Measurements from ENCODE around the gene MGAT4B. TPM values are rescaled to one million over a fixed set of nuclear protein-coding genes. Genes with fewer than 3 reads are reported as not detected.

MGAT4B gene
- 69.8 to 173 TPM (median 89.1 TPM) in 3 replicates for polyA plus RNA-seq
- polyA plus RNA-seq (2011; ENCODE audit: low read depth), result 177 TPM
- polyA plus RNA-seq (2011; cell fraction: cytosol; rRNA removed), result 126 and 152 TPM in 2 replicates
- 227 and 261 TPM in 2 replicates for polyA plus RNA-seq (2011; cell fraction: nucleus; rRNA removed)
- 106 and 109 TPM in 2 replicates for polyA plus RNA-seq (2012; ENCODE audit: low replicate concordance)
- polyA minus RNA-seq, result 108 to 245 TPM (median 131 TPM) in 3 replicates
- 213 TPM for polyA minus RNA-seq (2011; cell fraction: cytosol; rRNA and poly(A)+ RNA removed)
- 109 and 127 TPM in 2 replicates for polyA minus RNA-seq (2011; cell fraction: nucleus; rRNA and poly(A)+ RNA removed)

- H3K36me3 ChIP-seq (ENCODE audit: control insufficient read depth in 2 of 2, extremely low read depth in 1 of 2, insufficient read depth in 2 of 2, low read length in 2 of 2), result peaks cover 0 to 6% of the 10 kb centered on the region in 2 experiments
- peak within 1 kb of the TSS; percentile 61 for H3K27ac ChIP-seq (ENCODE audit: control insufficient read depth, insufficient read depth, low read length)
- peak within 1 kb of the TSS; percentile 77 to 87 (median 78) for H3K4me3 ChIP-seq (ENCODE audit: control insufficient read depth in 2 of 3, extremely low read depth in 1 of 3, insufficient read depth in 2 of 3, low read depth in 1 of 3, low read length in 3 of 3)
- peak within 1 kb of the TSS; percentile 88 for H3K4me2 ChIP-seq (ENCODE audit: control insufficient read depth, extremely low read depth, insufficient read depth, low read depth, low read length)
- H3K79me2 ChIP-seq (ENCODE audit: control insufficient read depth, insufficient read depth, low read length), result peaks cover 33% of the 10 kb centered on the region
- peak within 1 kb of the TSS; percentile 33 for H2AFZ ChIP-seq (ENCODE audit: control insufficient read depth, low read length)
- no peak for DNase-seq (ENCODE audit: low read depth, low spot score)
- no peaks in the 10 kb centered on the region for H3K9me1 ChIP-seq (ENCODE audit: control insufficient read depth, extremely low read depth, insufficient read depth, low read length)
- H3K9ac ChIP-seq (ENCODE audit: control insufficient read depth, extremely low read depth, insufficient read depth, low read length), result peak within 1 kb of the TSS; percentile 80
- no peak for FAIRE-seq
- TF ChIP-seq EZH2 (IDR thresholded peaks at IDR 0.05; ENCODE audit: low read length), result no peak
- no peak for TF ChIP-seq CTCF (optimal IDR thresholded peaks at IDR 0.05 in 1 of 3, IDR thresholded peaks at IDR 0.05 in 1 of 3, conservative IDR thresholded peaks at IDR 0.05 in 1 of 3; ENCODE audit: extremely low read depth in 1 of 3, insufficient read depth in 2 of 3, low read length in 3 of 3)
- H3K4me1 ChIP-seq (ENCODE audit: control insufficient read depth, extremely low read depth, insufficient read depth, low read length), result peaks cover 20% of the 10 kb centered on the region
- H4K20me1 ChIP-seq (ENCODE audit: control insufficient read depth, extremely low read depth, insufficient read depth, low read length), result peaks cover 6% of the 10 kb centered on the region
- dilution Hi-C loops (cut with MboI; ENCODE audit: extremely low pct_ligation_motif_present, low sequenced_read_pairs), result no loop called here
- H3K9me3 ChIP-seq (ENCODE audit: control insufficient read depth, low read depth, low read length), result no peaks in the 10 kb centered on the region
- H3K27me3 ChIP-seq (ENCODE audit: control insufficient read depth, extremely low read depth, insufficient read depth, low read length), result no peaks in the 10 kb centered on the region
Observed at GRCh38 chr5:179806250-179807048, at the start of gene MGAT4B. Gene MGAT4B, minus strand, starts transcription at chr5:179806866. Its CDS starts 283 bp downstream, at chr5:179806583.

- no peak overlapping the region for H3K4me3 ChIP-seq (ENCODE audit: control insufficient read depth in 2 of 3, extremely low read depth in 1 of 3, insufficient read depth in 2 of 3, low read depth in 1 of 3, low read length in 3 of 3)
- H3K27me3 ChIP-seq (ENCODE audit: control insufficient read depth, extremely low read depth, insufficient read depth, low read length), result no peaks in the 10 kb centered on the region
- H3K9me3 ChIP-seq (ENCODE audit: control insufficient read depth, low read depth, low read length), result no peaks in the 10 kb centered on the region
- H3K79me2 ChIP-seq (ENCODE audit: control insufficient read depth, insufficient read depth, low read length), result peaks cover 11% of the 10 kb centered on the region
- peaks cover 10 to 19% of the 10 kb centered on the region in 2 experiments for H3K36me3 ChIP-seq (ENCODE audit: control insufficient read depth in 2 of 2, extremely low read depth in 1 of 2, insufficient read depth in 2 of 2, low read length in 2 of 2)
- no peak overlapping the region for H3K4me2 ChIP-seq (ENCODE audit: control insufficient read depth, extremely low read depth, insufficient read depth, low read depth, low read length)
- dilution Hi-C loops (cut with MboI; ENCODE audit: extremely low pct_ligation_motif_present, low sequenced_read_pairs), result no loop called here
- no peak overlapping the region for H2AFZ ChIP-seq (ENCODE audit: control insufficient read depth, low read length)
- H3K9me1 ChIP-seq (ENCODE audit: control insufficient read depth, extremely low read depth, insufficient read depth, low read length), result no peaks in the 10 kb centered on the region
- TF ChIP-seq EZH2 (IDR thresholded peaks at IDR 0.05; ENCODE audit: low read length) (no peak), CTCF (optimal IDR thresholded peaks at IDR 0.05 in 1 of 3, IDR thresholded peaks at IDR 0.05 in 1 of 3, conservative IDR thresholded peaks at IDR 0.05 in 1 of 3; ENCODE audit: extremely low read depth in 1 of 3, insufficient read depth in 2 of 3, low read length in 3 of 3) (no peak)
- DNase-seq (ENCODE audit: low read depth, low spot score) (no peak), FAIRE-seq (no peak)
- peaks cover 2% of the 10 kb centered on the region for H3K4me1 ChIP-seq (ENCODE audit: control insufficient read depth, extremely low read depth, insufficient read depth, low read length)
- no peak overlapping the region for H3K27ac ChIP-seq (ENCODE audit: control insufficient read depth, insufficient read depth, low read length)
- no peak overlapping the region for H3K9ac ChIP-seq (ENCODE audit: control insufficient read depth, extremely low read depth, insufficient read depth, low read length)
- H4K20me1 ChIP-seq (ENCODE audit: control insufficient read depth, extremely low read depth, insufficient read depth, low read length), result no peaks in the 10 kb centered on the region
Observed at GRCh38 chr5:179854356-179854755, 47.7 kb upstream of the MGAT4B start.

Data from keratinocyte (primary cell).